Fibroblast of gingiva (primary cell): ENCODE data around the gene DST.

Experiments used
- DNase-seq: peaks from one replicate; pipeline ENCODE4 v3.0.0-alpha.2; 2011; ENCODE audit warnings: low read depth

The DST gene

DNA sequence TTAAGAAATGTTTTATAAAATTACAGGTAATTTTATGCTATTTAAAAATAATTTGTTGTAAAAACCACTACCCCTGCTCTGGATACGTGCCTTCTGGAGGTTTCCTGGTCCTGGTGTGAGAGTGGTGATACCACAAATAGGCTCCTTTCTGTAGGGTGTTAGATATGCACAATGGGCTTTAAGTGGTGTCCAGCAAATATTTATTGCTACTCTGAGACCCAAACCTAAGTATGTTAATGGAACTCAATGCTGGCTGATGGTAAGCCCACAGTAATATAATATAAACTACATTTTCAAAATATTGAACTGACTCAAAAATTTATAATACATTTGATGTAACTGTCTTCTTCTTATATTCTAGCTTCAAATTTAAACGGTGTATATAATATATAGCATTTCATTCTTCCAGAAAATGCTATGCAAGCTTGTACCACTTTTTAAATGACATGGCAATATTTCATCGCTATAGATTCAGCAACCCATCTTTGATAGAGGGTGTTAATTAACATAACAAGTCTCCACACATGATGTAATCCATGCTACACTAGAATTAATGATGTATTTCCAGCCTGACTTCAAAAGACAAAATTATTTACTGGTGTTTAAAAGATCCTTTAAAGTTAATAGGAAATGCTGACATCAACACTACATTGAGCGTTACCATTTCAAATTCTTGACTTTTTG, 161.9 kb downstream of the DST start:
- no peak for DNase-seq

DNA sequence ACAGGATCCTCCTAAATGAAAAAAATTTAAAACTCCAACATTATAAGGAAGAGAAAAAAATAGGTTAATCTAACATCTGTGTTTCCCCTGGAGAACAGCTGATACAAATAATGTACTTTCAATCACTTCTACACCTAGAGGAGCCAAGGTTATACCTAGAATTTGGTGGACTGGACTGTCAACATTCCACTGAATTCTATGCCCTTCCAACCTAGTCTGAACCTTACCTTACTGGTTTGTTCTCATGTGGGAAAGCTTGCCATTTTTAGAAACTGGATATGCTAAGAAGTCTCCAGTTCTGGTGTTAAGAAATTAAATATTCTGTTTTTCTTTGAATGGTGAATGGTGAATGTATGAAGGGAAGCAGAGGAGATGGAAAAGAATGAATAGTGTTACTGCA, 162.4 kb downstream of the DST start:
- DNase-seq: no peak

DNA sequence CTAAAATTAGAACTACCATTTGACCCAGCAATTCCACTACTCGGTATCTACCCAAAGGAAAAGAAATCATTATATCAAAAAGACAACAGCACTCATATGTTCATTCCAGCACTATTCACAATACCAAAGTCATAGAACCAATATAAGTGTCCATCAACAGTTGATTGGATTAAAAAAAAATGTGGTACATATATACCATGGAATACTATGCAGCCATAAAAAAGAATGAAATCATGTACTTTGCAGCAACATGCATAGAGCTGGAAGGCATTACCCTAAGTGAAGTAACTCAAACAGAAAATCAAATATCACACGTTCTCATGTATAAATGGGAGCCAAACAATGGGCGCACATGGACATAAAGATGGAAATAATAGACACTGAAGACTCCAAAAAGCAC, 163.3 kb downstream of the DST start:
- no peak for DNase-seq

DNA sequence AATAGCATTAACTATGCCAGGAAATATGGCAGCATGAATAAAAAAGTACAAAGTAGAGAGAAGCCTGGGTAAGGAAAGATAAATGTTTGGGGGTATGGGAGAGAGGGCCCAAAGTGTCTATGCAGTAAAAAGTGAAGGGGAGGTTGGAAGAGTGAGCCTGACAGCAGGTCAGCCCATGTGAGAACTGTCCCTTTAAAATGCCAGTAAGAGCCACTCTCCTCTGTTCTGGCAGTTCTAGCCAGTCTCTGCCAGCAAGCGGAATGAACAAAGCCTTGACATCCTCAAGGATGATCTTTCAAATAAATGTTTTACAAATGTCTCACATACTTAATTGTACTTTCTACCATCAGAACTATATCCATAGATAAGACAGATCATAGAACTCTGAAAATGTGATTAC, 164.5 kb downstream of the DST start:
- DNase-seq: no peak

DNA sequence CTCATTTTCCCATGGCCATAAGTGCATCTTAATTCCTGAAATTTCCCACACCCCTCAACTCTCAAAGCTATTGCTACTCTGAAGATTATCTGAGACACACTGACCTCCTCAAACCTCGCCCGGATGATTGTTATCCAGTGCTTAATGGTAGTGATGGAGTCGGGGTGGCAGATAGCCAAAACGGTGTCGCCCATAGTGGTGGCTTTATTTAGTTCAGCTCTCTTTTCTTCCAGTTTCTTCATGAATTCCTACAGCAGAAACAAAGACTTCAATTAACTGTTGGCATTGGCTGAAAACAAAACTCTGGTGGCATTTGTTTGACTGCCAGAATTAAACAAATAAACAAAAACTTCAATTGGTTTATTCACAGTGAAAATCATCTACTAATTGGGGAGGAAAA, 165.4 kb downstream of the DST start:
- no peak for DNase-seq

DNA sequence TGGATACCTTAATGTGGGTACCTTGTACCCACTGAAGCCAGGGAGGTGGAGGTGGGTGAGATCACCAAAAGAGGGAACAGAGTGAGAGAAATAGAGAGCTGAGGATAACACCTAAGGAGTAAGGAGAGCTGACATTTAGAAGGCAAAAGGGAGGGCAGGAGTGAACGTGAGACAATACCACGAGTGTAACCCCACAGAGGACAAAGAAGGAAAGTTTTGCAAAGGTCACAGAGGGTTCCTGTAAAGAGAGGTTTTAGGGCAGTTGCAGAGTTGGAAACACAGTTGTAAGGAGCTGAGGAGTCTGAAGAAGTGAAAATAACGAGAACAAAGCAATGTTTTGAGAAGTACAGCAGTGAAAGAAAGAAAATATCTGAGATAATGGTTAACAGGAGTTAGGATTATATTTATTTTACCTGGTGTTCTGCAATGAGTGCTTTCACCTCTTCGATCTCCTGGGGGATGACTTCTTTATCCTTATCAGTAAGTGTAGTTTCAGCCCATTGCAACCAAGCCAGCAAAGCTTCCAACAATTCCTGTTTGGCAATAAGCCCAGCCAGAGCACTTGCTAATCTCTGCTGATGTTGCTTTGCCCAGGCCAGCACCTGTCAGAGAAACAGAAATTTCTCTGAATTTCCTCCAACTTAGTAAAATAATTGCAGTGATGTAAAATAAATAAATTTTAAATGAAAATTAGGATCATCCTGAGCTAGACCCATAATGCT, 166.8 kb downstream of the DST start:
- no peak for DNase-seq

DNA sequence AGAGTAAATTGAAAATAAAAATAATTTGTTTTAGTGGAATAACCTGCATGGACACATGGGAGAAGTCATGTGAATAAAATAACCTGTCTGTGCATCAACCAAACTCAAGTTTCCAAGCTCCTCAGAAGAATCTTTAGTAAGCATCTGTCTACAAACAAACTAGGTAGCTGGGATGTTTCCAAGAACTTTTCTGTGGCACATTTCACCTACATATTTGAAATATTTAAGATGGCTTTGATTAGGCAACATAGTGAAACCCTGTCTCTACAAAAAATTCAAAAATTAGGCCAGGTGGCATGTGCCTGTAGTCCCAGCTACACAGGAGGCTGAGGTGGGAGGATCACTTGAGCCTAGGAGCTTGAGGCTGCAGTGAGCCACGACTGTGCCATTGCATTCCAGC, 168.2 kb downstream of the DST start:
- DNase-seq: no peak

DNA sequence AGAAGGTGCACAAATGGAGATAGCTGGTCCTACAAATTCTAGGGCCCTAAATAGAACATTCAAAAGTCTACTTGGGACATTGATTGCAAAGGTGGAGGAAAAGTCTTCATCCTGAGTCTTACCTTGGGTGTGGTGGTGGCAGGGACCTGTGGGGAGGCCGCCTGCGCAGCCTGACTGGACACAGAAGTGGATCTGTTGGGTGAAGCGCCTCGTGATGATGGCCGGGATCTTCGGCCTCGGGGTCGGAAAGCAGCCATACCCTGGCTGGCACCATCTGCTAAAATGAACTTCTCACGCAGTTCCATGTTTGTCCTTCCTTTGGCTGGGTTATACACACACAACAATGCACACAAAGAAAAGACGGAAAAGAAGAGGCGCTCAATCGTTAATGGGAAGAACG, 179.2 kb downstream of the DST start:
- DNase-seq: no peak

DNA sequence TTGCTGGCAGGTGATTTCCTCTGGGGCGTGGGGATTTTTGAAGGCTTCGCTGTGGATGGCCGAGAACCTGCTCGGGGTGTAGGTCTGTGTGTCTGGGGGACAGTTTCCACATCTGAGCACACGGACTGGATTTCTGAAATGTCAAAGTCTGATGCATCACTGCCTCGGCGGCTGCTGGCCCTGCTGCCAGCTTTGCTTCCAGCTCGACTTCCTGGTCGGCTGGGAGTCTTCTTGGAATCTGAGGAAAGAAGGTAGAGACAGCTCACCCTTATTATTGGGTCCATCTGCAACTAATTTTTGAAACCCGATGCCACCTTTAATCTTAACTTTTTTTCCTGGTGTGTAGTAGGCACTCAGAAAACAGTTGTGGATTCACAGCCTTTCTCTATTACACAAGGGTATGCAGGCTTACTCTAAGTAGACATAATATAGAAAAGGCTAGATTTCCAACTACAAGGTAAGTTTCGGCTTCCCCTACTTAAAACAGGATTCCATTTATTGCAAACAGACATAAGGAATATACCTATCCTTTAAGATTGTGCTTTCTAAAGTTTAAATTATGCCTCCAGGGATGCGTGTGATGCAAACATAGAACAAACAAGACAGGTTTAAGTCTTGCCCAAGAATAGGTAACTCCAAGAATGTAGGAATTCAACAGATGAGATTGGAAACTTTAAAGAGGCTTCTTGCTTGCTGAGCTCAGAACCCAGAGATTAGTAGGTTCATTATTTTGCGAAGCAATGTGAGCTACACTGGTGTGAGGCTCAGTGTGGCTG, 183.5 kb downstream of the DST start:
- DNase-seq: no peak

DNA sequence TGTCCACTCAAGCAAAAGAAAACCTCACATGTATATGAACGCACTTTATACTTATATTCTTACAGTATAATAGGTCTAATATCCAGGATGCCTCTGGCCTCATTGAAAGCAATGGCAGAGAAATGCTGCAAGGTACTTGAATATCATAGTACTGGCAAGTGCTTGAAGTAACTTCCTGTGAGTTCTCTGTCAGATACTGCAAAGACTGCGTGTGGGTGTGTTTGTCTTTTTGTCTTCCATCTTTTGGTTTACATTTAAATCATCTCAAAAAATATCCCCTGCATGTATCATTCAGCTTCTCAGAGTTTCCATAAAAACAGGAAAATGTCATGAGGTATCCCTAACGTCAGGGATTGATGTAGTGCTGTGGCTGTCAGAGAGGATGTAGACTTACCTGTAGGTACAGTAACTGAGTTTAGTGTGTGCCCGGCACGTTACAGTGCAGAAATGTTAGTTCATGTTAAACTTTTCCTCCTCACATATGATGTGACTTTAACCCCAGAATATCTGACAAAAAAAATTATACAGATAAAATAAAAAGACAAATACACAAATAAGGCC, 184.3 kb downstream of the DST start:
- DNase-seq: no peak

DNA sequence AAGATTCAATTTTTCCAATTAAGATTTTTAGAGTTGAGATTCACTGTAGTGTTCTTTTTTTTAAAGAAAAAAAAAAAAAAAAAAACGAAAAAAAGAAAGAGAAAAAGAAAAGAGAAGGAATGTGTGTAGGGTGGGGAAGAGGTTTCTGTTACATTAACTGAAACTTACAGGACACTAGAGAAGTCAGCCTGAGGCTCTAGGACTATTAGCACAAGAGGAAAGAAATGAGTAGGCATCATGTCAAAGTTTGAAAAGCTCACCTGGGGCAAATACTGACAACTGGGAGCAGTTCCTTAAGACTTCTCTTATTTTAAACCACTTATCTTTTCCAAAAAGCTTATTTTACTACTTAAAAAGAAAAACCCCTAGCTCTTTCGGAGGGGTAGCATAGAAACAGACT, 185.9 kb downstream of the DST start:
- DNase-seq: no peak

DNA sequence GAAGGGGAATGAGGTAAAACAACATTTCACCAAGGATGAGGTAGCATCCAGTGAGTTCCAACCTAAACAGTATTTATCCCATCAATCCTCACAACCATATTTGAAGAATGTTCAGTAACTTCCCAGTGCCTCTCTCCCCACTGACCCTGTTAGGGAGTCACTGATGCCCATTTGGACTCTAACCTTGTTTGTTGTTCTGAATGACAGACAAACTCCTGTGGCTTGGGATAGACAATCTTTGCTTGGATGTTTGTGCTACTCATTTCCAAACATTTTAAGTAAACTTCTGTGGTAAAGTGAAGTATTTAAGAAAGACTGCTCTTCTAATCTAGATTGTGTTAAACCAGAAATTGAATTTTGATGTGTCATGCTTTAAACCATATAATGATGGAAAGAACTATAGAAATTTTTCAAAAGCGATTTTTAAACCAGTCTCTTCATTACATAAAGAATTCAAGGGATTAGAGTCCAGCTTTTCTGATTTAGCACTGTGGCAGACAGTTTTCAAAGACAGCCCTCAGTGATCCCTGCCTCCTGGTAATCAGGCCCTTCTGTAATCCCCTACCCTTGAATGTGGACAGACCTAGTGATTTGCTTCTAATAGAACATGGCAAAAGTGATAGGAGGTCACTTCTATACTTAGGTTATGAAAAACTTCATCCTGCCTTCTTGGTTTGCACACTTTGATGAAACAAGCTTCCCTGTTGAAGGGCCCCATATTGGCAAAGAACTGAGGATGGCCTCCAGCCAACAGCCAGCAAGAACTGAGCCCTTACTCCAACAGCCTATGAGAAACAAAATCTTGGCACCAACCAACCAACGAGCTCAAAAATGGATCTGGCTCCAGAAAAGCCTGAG, 191.6 kb downstream of the DST start:
- DNase-seq: peak; percentile 72

DNA sequence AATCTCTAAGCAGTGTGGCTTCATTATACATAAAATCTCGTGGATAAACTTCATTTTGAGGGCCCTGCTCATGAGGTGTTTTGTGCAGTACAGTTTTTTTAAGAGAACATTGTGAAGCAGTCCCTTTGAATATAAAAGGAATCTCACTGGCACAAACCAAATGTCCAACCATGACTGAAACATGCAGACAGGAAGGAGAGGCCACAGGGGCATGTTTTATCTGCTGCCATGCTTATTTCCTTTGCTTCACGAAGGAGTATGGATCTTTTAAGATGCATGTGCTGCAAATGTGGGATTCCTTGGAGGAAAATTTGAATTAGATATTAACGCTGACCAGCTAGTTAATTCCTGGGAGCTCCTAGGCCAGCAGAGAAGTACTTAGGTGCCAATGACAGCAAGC, 192.3 kb downstream of the DST start:
- no peak for DNase-seq

DNA sequence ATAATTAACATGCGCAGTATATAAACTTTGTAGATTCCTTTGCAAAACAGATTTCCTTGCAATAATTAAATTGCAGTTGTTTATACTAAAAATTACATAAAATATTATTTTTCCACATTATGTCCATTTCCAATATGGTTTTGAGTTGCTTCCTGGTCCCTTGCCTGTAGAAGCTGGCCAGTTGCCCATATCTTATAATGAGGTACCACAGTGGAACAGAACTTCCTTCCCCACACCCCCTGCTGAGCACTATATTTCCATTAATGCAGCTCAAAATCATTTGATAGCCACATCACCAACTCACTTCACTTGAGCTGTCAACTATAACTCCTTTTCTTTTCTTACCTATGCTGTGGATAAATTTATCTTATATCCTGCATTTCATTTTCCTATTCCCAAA, 194.6 kb downstream of the DST start:
- no peak for DNase-seq

DNA sequence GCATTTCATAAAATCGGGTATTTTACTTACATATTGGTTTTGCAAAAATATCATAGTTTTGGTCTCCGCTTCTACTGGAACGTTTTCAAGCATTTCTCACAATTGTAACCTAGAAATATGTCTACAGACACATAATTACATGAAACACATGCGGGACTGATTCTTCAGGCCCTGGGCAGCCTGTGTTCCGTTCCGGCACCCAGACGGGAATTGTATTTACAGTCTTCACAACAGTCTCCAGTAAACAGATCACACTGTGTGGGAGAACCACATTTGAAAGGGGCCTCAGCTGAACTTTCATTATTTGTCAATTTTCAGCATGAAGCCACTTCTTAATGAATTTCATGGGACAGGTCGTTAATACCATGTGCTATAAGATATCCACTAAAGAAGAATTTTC, 196.9 kb downstream of the DST start:
- DNase-seq: peak; percentile 33

DNA sequence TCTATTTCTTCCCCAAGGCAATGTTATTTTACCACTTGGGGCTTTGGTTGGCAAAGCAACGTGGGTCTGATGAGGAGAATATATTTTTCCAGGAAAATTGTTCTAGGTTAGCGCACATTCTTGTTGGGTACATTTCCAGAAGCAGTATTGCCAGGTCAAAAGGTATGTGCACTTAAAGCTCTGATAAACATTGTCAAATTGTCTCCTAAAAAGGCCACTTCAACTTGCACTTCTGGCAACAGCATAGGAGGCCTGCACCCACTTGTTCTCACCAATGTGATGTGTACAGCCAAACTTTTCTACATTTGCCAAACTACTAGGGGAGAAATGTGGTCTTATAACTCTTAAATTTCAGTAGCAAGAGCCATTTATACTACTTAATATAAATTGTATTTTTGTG, 197.8 kb downstream of the DST start:
- DNase-seq: no peak

DNA sequence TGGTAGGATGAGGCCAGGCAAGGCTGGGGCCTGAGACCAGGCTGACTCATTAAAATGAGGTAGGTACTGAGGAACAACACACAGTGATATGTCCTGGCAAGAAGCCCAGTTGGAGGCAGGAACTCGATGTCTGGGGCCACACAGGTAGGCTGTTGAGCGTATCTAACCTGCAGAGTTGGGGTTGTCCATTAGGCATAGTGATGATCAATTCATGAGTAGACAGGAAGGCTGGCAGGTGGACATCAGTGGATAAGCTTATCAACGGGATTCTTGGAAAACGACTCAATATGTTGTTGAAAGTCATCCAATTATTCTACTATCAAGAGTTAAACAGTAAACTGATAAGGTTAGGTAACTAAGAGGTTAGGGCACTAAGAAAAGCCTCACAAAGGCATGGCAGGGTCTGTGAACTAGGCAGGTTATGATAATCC, 202.1 kb downstream of the DST start:
- no peak for DNase-seq

DNA sequence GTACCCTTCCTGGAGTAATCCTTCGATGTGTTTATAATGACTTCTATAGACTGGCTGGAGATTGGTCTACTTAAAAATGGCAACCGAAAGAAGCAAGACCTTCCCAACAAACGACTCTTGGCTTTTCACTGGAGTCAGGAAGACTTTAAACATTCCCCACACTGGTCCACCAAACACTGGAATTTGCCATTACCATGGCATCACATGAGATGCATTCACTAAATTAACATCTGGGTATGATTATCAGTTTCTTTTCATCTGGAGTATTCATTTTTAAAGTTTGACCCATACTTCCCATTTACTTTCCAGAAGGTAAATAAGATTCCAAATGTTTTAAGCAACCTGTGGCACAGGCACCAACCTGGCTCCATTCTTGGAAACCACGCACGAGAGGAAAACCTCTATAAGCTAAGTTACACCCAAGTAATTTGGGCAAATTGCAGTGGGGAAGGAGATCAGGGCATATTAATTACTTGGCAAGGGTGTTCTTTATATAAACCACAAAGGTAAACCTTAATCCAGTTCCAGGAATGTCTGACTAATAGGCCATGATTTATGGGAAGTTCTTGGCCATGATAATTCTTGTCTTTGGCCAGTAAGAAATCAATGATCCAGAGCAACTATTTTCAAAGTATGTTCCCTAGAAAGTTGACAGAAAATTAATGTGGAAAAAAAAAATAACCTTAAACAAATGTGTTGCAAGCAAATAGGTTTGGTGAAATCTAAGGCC, 205.4 kb downstream of the DST start:
- DNase-seq: peak; percentile 44

DNA sequence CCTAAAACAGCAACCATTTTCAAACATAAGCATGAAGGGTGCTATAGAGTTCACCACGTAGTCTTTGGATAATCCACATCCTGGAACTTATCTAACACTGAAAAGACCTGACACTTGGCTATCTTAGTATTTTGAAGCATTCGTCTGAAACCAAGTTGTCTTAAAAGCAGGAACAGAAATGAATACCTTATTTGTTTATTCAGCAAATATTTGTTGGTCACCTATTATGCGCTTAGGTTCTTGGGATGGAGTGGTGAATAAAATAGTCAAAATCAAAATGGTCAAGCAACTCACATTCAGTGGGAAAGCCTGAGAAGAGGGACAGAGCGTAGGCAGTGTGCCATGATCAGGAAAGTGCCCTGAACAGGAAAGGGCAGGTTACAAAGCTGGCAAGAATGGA, 206.9 kb downstream of the DST start:
- no peak for DNase-seq

DNA sequence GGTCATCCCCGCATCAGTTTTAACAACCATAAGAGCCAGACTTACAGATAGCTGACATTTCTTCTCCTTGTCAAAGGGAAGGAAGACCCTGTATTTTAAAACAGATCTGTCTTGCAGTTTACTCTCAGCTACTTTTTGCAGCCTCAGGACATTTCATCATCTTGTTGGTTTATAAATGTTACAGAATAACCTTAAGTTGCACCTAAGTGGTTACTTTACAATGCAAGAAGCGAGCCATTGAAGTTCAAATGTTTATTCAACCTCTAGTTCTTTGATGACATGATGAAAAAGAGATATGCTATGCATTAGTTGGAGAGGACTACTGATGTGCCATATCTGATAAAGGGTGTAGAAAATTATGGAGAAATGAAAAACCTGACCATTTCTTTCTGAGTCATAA, 207.4 kb downstream of the DST start:
- no peak for DNase-seq

DNA sequence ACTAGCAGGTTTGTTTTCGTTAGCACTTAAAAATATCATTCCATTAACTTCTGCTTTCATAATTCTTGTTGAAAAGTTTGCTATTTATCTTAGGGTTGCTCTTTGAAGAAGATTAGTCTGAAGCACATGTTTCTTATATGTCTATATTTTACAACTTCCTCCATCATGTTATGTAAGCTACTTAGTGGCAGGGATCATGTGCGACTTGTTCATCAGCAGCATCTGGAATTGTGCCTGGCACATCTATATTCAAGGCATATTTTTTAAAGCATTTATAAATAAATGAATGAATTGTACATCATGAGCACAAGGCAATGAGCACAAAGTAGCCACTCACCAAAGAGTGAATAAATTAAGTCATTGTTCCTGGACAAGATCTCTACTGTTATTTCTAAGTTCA, 208.1 kb downstream of the DST start:
- no peak for DNase-seq
